OCI-LY1 (cell line): ENCODE results near the gene ANGPTL8.

Experiments used
- CTCF ChIP-seq: fragments of 200-600 bp; sonication (generic), shearing (Covaris generic); IDR thresholded peaks from 2 replicates; pipeline ENCODE4 v1.5.1; 2017; ENCODE audit warnings: mild to moderate bottlenecking, antibody characterized with exemption, low read length, moderate library complexity, mixed read lengths
- EZH2 ChIP-seq: fragments of 200-600 bp; sonication (generic), shearing (Covaris generic); IDR thresholded peaks from 2 replicates; pipeline ENCODE4 v1.8.0; 2017; ENCODE audit warnings: borderline replicate concordance, mixed run types, mild to moderate bottlenecking, antibody characterized with exemption, low read length, moderate library complexity, mixed read lengths

DNA sequence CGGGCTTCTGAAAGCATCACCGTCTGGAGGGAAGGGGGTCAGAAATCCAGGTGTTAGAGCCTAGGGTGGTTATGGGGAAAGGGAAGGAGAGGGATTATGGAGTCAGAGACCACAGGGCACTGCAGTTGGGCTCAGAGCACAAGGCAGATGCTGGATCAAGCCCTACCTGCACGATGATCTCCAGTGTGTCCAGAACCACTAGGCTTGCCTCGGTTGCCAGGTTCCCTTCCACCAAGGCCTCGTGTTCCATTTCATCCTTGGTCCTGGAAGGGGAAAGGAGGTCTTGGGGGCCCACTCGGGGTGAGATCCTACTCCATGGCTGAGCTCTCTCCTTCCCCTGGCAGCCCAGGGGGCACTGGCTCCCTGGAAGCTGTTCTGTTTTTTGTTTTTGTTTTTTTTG lies 25.0 kb upstream of the ANGPTL8 start:
- no peak for TF ChIP-seq CTCF
- no peak for TF ChIP-seq EZH2
